IPS DF 4.7 (cell line): ENCODE data around the gene PIK3R1.

Source experiments
- DNase-seq: peaks from one replicate; pipeline ENCODE4 v3.0.0-alpha.2; 2013; ENCODE audit warnings: low spot score; ENCODE audit errors: extremely low read depth

PIK3R1 gene

GRCh38 chr5:68251386-68251785 lies 35.8 kb downstream of the PIK3R1 start:
- no peak for DNase-seq

DNA sequence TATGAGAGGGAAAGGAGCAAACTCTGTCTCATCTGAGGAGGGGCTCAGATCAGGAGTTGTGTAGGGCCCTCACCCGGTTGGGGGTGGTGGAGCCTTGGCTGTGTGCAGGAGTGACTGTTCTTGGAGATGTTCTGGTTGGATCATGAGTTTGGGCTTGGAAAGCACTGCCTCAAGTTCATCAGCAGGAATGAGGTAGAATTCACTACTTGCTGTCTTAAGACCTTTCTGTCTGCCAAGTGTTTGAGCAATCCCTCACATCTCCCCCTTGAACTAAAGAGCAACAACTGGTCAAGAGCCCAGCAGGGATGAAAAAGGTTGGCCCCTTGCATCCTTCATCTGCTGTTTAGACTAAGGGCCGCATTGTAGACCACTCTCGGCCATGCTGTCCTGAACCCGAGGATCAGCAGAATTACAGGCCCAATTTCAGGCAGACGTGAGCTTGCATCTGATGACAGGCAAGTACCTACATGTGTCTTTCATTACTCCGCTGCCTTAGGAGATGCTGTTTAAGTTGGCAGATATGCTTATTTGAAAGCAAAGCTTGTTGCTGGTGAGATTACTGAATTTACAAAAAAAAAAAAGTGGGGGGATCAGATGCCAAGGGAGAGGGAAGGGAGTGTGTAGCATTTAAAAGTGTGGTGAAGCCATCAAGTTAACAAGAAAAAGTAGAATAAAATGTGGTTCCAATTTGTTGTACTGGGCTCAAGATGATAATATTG lies 36.4 kb downstream of the PIK3R1 start:
- no peak for DNase-seq

DNA sequence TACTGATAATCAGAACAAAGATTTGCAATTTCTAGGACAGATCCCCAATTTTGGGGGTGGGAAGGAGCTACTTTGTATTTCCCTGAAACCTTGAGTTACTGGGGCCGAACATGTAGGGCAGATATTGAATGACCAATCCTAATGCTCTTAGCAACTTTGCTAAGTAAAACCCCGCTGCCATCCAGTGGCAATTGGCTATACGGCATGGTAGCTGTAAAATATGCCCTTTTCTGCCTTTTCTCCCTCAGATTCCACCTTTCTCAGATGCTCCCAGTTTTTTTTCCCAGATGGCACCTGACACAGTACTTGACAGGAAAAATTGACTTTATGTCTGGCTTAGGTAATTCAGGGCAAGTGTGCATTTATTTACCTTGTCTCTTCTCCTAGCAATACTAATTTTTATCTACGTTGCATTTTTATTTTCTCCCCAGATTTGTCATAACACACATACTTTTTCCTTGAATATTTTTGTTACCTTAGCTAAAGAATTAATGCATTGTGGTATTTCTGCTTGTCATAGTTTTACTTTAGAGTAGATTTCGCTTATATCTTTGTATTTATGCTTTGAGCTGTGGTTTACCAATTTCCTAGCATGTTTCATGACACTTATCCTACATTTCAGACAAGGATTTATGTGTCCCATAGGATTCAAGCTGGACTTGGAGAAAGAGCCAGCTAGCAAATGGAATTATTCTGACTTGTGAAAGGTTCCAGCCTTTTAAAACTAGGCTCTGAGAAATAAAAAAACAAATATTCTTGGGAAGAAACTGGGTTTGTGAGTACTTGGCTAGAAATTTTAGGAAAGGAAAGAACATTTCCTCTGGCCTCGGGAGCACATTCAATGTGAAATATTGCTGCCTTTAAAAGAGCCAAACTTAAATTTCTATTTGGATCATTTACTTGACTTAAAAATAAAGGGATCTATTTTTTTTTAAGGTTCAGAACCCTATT lies 37.4 kb downstream of the PIK3R1 start:
- no peak for DNase-seq

- no peak for DNase-seq
Measured at GRCh38 chr5:68253624-68254585, 38.3 kb downstream of the PIK3R1 start.

- DNase-seq: no peak
Measured at GRCh38 chr5:68254810-68255209, 39.3 kb downstream of the PIK3R1 start.

GRCh38 chr5:68255305-68256120 lies 40.0 kb downstream of the PIK3R1 start:
- no peak for DNase-seq

- no peak for DNase-seq
Measured at GRCh38 chr5:68257210-68257609, 41.7 kb downstream of the PIK3R1 start.

DNA sequence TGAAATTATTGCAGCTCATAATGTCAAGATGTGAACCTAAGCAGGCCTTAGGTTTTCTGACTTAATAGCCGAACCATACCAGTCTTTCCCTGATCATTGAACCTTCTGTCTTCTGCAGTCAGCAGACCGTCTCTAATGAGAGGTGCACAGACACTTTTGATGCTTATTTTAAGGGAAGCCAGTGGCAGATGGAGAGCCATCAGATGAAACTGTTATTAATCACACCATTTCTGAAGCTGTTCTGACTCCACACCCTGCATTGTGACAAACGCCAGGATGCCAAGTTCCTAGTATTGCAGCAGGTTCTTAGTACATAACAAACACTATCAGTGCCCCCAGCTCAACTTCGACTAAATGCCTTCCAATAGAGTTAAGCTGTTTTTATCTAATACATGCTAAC lies 43.0 kb downstream of the PIK3R1 start:
- DNase-seq: no peak

DNA sequence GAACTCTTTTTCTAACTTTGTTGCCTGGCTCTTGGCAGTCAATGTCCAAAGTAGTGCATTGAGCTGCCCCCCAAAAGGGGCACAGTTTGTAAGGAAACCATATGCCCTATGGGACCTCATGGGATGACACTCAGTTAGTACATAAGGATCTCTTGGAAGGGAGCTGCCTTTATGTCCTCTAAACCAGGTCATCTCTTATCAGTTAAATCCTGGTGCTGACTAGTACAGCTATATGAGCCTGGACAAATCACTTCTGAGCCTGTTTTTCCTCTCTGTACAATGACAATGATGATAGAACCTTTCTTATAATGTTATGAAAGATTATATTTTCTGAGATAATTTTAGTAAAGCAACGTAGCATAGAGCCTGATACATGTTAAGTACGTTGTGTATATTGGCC lies 44.1 kb downstream of the PIK3R1 start:
- DNase-seq: no peak

DNA sequence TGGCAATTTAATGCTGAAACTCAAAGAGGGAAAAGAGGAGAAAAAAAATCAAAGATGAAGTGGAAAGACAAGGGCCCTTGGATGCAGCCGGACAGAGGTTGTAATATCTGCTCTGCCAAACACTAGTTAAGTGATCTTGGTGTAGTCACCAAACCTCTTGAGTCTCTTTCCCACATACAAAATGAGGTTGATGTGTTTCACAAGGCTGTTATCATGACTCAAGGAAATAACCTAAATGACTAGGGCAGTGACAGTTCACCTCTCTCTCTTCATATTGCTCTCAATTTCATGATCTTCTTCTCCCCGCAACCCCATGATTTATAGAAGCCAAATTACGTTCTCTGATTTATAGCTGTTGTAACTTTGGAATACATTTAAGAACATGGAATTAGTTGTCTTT lies 44.9 kb downstream of the PIK3R1 start:
- no peak for DNase-seq

GRCh38 chr5:68261169-68261568 lies 45.6 kb downstream of the PIK3R1 start:
- DNase-seq: no peak

DNA sequence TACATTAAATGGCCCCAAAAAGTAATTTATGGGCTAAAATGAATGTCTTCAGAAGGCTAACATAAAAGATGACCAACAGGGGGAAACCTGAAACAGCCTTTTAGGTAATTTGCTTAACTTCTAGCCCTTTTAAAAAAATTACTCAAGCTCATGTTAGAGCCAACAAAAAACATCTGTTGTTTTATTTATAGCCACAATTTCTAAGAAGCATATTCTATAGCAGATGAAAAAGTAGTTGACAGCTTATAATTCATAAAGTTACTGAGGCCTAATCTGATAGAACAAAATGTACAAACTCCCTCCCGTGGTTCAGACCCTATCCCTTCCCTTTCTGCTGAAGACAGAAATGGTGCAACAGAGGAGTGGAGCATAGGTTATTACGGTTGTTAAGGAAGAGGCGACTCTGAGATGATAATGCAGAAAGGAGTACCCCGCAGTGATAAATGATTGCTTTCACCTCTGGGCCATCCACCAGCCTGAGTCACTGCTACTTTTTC lies 46.1 kb downstream of the PIK3R1 start:
- no peak for DNase-seq

DNA sequence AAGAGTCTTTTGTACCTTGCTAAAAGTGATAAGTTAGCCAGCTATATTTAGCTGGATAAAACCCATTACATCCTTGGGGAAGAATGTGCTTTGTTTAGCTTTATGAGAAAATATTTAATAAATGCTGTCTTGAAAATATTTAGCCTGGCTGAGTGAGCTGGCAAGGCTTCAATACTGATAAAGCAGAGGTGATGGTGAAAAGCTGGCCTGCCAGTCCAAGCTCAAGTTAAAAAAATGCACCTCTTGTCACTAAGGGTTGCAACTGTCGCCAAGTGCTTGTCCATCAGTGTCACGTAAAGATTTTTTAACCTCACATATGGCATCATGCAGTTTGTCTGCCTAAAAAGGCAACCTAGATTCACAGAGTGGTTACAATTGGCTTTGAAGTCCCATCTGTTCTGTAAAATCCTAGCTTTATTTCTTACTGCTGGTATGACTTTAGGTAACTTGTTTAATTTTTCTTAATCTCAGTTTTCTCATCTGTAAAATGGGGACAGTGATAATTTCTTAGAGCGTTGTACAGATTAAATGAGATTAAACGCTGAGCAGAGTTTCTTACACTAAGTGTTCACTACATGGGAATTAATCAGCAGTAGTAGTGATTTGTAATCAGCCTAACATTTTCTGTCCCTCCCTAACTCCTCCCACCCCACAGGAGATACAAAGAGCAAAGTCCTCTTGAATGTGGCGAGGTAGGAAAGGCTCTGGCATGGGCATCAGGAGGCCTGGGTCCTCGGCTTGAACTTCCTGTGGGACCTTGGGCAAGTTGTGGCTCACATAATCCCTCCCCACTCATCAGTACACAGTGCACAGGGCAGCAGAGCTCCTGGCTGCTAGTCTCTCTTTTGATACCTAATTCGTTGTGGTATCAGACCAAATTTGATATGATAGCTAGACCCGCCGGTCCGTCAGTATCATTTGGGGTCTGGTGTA lies 48.7 kb downstream of the PIK3R1 start:
- no peak for DNase-seq

DNA sequence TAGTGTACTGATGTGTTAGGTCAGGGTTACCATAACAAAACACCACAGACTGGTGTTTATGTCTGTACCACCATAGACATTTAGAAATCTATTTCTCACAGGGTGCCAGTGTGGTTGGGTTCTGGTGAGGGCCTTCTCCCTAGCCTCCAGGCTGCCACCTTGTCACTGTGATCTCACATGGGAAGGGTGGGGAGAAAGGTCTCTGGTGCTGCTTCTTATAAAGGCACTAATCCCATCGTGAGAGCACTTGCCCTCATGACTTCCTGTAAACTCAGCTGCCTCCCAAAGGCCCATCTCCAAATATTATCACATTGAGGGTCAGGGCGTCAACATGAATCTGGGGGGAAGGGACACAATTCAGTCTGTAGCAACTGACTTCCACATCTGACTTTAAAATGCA lies 49.8 kb downstream of the PIK3R1 start:
- DNase-seq: no peak

- DNase-seq: no peak
Measured at GRCh38 chr5:68265822-68266395, 50.4 kb downstream of the PIK3R1 start.

GRCh38 chr5:68266457-68266856 lies 50.9 kb downstream of the PIK3R1 start:
- DNase-seq: no peak

DNA sequence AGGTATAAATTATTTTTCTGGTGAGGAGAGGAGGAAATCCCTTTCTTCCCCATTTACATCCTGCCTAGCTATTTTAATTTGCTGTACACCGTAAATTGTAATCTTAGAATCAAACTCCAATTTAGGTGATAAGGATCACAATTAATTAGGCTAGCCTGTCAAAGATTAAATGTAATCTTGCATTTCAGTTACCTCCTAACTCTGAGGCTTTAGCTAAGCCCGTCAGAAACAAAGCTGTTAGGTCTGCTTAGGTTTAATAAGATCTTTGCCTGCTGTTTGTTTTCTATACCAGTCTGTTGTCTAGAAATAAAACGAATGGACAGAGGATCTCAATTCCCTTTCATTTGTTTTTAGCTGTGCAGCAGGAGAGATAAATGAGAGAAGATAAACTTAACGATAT lies 51.5 kb downstream of the PIK3R1 start:
- no peak for DNase-seq

DNA sequence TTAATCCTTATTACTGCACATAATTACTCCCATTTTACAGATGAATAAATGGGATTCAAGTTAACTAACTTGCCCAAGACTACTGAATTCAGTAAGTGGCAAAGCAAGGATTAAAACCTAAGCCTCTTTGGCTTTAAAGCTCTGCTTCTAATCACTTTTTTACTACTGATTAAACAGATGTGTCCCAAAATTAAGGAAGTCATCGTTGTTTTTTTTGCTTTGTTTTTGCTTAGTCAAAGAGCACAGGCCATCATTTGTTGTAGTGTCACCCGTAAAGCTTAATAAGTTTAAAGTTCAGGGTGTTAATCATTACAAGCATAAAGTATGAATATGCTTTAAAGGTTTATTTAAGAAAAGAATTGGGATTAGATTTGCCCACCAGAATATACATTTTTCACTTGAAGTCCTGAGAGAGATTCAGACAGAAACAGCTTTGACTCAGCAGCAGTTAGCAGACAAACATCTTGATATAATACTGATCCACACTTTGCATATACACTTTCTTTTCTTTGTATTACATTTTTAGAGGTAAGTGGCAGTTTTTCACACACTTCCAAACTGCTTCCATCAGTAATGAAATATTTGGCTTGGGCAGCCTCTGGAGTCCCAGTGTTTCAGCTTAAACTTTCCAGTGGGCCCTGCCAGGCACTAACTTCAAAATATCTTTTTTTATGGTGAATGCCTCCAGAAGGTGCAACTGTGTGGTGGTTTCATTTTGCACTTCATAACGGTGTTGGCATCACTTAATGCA lies 52.7 kb downstream of the PIK3R1 start:
- no peak for DNase-seq

DNA sequence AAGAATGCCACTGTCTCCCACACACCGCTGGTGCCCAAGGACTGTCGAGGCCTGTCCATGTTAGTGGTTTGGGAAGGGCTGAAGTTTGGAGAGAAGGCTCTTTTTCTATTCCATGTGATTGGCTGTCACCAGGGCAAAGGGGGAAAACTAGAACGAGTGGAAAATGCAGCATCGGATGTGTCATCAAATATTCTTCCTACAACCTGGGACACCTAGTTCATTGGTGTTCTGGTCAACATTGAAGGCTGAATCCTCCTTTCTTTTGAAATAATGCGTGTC lies 53.2 kb downstream of the PIK3R1 start:
- DNase-seq: no peak
